Renal cortex interstitium (tissue), 11 donors: ENCODE results near the gene KRTAP10-12. TPM values are rescaled to one million over a fixed set of nuclear protein-coding genes. Genes with fewer than 3 reads are reported as not detected.

Source experiments
- DNase-seq, 11 donors: peaks; one replicate each; pipeline ENCODE4 v3.0.0-alpha.2; 2013; ENCODE audit warnings: low read depth in 9 of 11, low spot score in 4 of 11; ENCODE audit errors: extremely low read depth in 1 of 11
- polyA plus RNA-seq, 3 donors: library from polyadenylated mRNA; unstranded; fragments of 120-200 nt; gene quantifications; one replicate each; pipeline ENCODE4 v1.2.1, GENCODE V29; 2013; ENCODE audit not compliant: insufficient read length in 3 of 3

The KRTAP10-12 gene
- polyA plus RNA-seq, 3 donors: not detected

GRCh38 chr21:44742418-44743153, 45.6 kb downstream of the KRTAP10-12 start:
- no peak for DNase-seq

Other genes with a start within 250 kb of the KRTAP10-12 start
- gene LRRC3, start 241.7 kb upstream of the KRTAP10-12 start, polyA plus RNA-seq: 1 to 10 TPM; 4.1 to 6.0 (median 5.8) TPM
- not detected for gene KRTAP10-1, start 157.0 kb upstream of the KRTAP10-12 start, polyA plus RNA-seq
- not detected for gene KRTAP10-2, start 145.7 kb upstream of the KRTAP10-12 start, polyA plus RNA-seq
- not detected for gene KRTAP10-3, start 138.4 kb upstream of the KRTAP10-12 start, polyA plus RNA-seq
- not detected for gene KRTAP10-4, start 123.4 kb upstream of the KRTAP10-12 start, polyA plus RNA-seq
- not detected for gene KRTAP10-5, start 116.6 kb upstream of the KRTAP10-12 start, polyA plus RNA-seq
- gene KRTAP10-6, start 104.7 kb upstream of the KRTAP10-12 start, polyA plus RNA-seq: not detected
- gene KRTAP10-7, start 96.6 kb upstream of the KRTAP10-12 start, polyA plus RNA-seq: not detected
- not detected for gene KRTAP10-8, start 85.1 kb upstream of the KRTAP10-12 start, polyA plus RNA-seq
- gene KRTAP10-9, start 70.1 kb upstream of the KRTAP10-12 start, polyA plus RNA-seq: not detected
- not detected for gene KRTAP10-10, start 59.8 kb upstream of the KRTAP10-12 start, polyA plus RNA-seq
- gene KRTAP10-11, start 50.8 kb upstream of the KRTAP10-12 start, polyA plus RNA-seq: not detected
- not detected for gene KRTAP12-4, start 42.5 kb upstream of the KRTAP10-12 start, polyA plus RNA-seq
- not detected for gene KRTAP12-3, start 39.2 kb upstream of the KRTAP10-12 start, polyA plus RNA-seq
- not detected for gene KRTAP12-2, start 30.2 kb upstream of the KRTAP10-12 start, polyA plus RNA-seq
- gene KRTAP12-1, start 15.0 kb upstream of the KRTAP10-12 start, polyA plus RNA-seq: not detected
- gene TSPEAR, start 14.4 kb downstream of the KRTAP10-12 start, polyA plus RNA-seq: 1 to 10 TPM in 1 of 3 donors, under 1 TPM in 2; 0.82 to 1.5 (median 0.89) TPM
- 100 to 1,000 TPM in 1 of 3 donors, 10 to 100 TPM in 2; 82.1 to 132 (median 83.4) TPM for gene UBE2G2, start 104.6 kb downstream of the KRTAP10-12 start, polyA plus RNA-seq
- 100 to 1,000 TPM in 2 of 3 donors, 10 to 100 TPM in 1; 93.3 to 123 (median 115) TPM for gene SUMO3, start 120.9 kb downstream of the KRTAP10-12 start, polyA plus RNA-seq
- 100 to 1,000 TPM; 260 to 299 (median 281) TPM for gene PTTG1IP, start 176.5 kb downstream of the KRTAP10-12 start, polyA plus RNA-seq
- gene ITGB2, start 223.7 kb downstream of the KRTAP10-12 start, polyA plus RNA-seq: 10 to 100 TPM in 2 of 3 donors, 1 to 10 TPM in 1; 8.8 to 13.0 (median 10.5) TPM
- gene SLX9, start 242.9 kb downstream of the KRTAP10-12 start, polyA plus RNA-seq: 10 to 100 TPM; 12.6 to 23.3 (median 19.8) TPM